Tibial nerve (tissue), 4 donors: Measurements from ENCODE around the gene DENND1A. TPM values are rescaled to one million over a fixed set of nuclear protein-coding genes. Genes with fewer than 3 reads are reported as not detected.

ENCODE experiments used
- DNase-seq, 2 donors: peaks; one replicate each; pipeline ENCODE4 v3.0.0-alpha.2; 2019; ENCODE audit warnings: low spot score in 2 of 2
- H3K27ac ChIP-seq, 4 donors: fragments of 200-600 bp; sonication (generic) in 3 of 4; one replicate each; pipeline ENCODE4 v1.5.1; 2017 to 2019; ENCODE audit warnings: mild to moderate bottlenecking in 1 of 4
- H3K27me3 ChIP-seq, 2 donors: fragments of 200-600 bp; sonication (generic) in 1 of 2; one replicate each; pipeline versions ENCODE4 v1.5.1 to v1.6.0; 2017 to 2019
- H3K36me3 ChIP-seq, 3 donors: fragments of 200-600 bp; sonication (generic); one replicate each; pipeline ENCODE4 v1.5.1; 2018 to 2019
- H3K4me1 ChIP-seq, 4 donors: fragments of 200-600 bp; sonication (generic) in 3 of 4; one replicate each; pipeline ENCODE4 v1.5.1; 2017 to 2019
- H3K4me3 ChIP-seq, 4 donors: fragments of 200-600 bp; sonication (generic) in 3 of 4; one replicate each; pipeline ENCODE4 v1.5.1; 2017 to 2019; ENCODE audit warnings: mild to moderate bottlenecking in 1 of 4, moderate library complexity in 1 of 4
- H3K9me3 ChIP-seq, 4 donors: fragments of 200-600 bp; sonication (generic) in 3 of 4; one replicate each; pipeline ENCODE4 v1.5.1; 2017 to 2019
- CTCF ChIP-seq, 5 experiments: fragments of 200-600 bp in 3 of 5; fragments of 450-650 bp in 2 of 5; sonication (generic) in 3 of 5; IDR thresholded peaks; one replicate each; pipeline ENCODE4 v1.5.1; 2016 to 2019; ENCODE audit warnings: antibody characterized with exemption in 5 of 5, mild to moderate bottlenecking in 3 of 5, moderate library complexity in 2 of 5
- EP300 ChIP-seq, 2 donors: sonication (generic); formaldehyde crosslinking; IDR thresholded peaks; one replicate each; pipeline ENCODE4 v1.6.1; 2017; ENCODE audit warnings: antibody characterized with exemption in 2 of 2, mild to moderate bottlenecking in 1 of 2
- POLR2A ChIP-seq, 2 donors: fragments of 450-650 bp; IDR thresholded peaks; one replicate each; pipeline ENCODE4 v1.6.1; 2017; ENCODE audit warnings: antibody characterized with exemption in 2 of 2, mild to moderate bottlenecking in 2 of 2, moderate library complexity in 2 of 2
- WGBS, 2 donors: methylation state at CpG; one replicate each; pipeline ENCODE4 v1.1.5; 2018; 5-methylcytosine and 5-hydroxymethylcytosine counted together
- total RNA-seq, 4 donors: library from RNA; depleted of rRNA; stranded (reverse); fragments of >200 nt; gene quantifications; one replicate each; pipeline ENCODE4 v1.1.0, GENCODE V29; 2016

DENND1A gene
- total RNA-seq, 4 donors from 2014 or later = 17.5 to 34.8 (median 20.1) TPM

- Histone ChIP-seq H3K9me3 (no peaks in the 10 kb centered on the region), H3K27ac (no peak overlapping the region), H3K4me1 (peaks cover 0 to 47% (median 5%) of the 10 kb centered on the region in 4 donors), H3K4me3 (no peak overlapping the region), H3K27me3 (peaks cover 0 to 75% of the 10 kb centered on the region in 2 donors), H3K36me3 (no peaks in the 10 kb centered on the region)
- no peak for DNase-seq
- 8 to 11% methylated on average over 10 of the region's 10 CpGs for WGBS, 2 donors
- TF ChIP-seq EP300 (IDR thresholded peaks at IDR 0.05) (no peak), POLR2A (IDR thresholded peaks at IDR 0.05) (no peak)
Measured at GRCh38 chr9:123373946-123374345, 556.0 kb downstream of the DENND1A start.

- Histone ChIP-seq H3K27ac (no peak overlapping the region), H3K36me3 (no peaks in the 10 kb centered on the region), H3K4me3 (no peak overlapping the region), H3K4me1 (peaks cover 0 to 47% (median 5%) of the 10 kb centered on the region in 4 donors), H3K27me3 (peaks cover 0 to 80% of the 10 kb centered on the region in 2 donors), H3K9me3 (no peaks in the 10 kb centered on the region)
- WGBS, 2 donors = 0 to 20% methylated on average over 1 to 4 of the region's 60 CpGs
- TF ChIP-seq POLR2A (IDR thresholded peaks at IDR 0.05) (no peak), CTCF (IDR thresholded peaks at IDR 0.05) (no peak), EP300 (IDR thresholded peaks at IDR 0.05) (no peak)
- DNase-seq = no peak
Measured at GRCh38 chr9:123373447-123373923, 556.4 kb downstream of the DENND1A start.

GRCh38 chr9:123372766-123373446, 557.0 kb downstream of the DENND1A start:
- Histone ChIP-seq H3K4me3 (no peak overlapping the region), H3K27ac (no peak overlapping the region), H3K36me3 (no peaks in the 10 kb centered on the region), H3K9me3 (no peaks in the 10 kb centered on the region), H3K4me1 (peaks cover 0 to 47% (median 5%) of the 10 kb centered on the region in 4 donors), H3K27me3 (peaks cover 0 to 85% of the 10 kb centered on the region in 2 donors)
- no peak for TF ChIP-seq CTCF (IDR thresholded peaks at IDR 0.05)
- no peak for TF ChIP-seq POLR2A (IDR thresholded peaks at IDR 0.05)
- TF ChIP-seq EP300 (IDR thresholded peaks at IDR 0.05) = no peak
- no peak for DNase-seq
- 35 to 60% methylated on average over 18 to 44 of the region's 58 CpGs for WGBS, 2 donors

- TF ChIP-seq CTCF (IDR thresholded peaks at IDR 0.05) (no peak), POLR2A (IDR thresholded peaks at IDR 0.05) (no peak), EP300 (IDR thresholded peaks at IDR 0.05) (no peak)
- H3K36me3 ChIP-seq = no peaks in the 10 kb centered on the region
- no peaks in the 10 kb centered on the region for H3K9me3 ChIP-seq
- DNase-seq = no peak
- WGBS, 2 donors = 84 to 90% methylated on average over 11 to 14 of the region's 14 CpGs
- H3K27ac ChIP-seq = no peak overlapping the region
- no peak overlapping the region for H3K4me3 ChIP-seq
- peaks cover 0 to 40% (median 3%) of the 10 kb centered on the region in 4 donors for H3K4me1 ChIP-seq
- peaks cover 0 to 88% of the 10 kb centered on the region in 2 donors for H3K27me3 ChIP-seq
Measured at GRCh38 chr9:123371805-123372590, 557.9 kb downstream of the DENND1A start.

GRCh38 chr9:123371228-123371584, 558.7 kb downstream of the DENND1A start:
- TF ChIP-seq EP300 (IDR thresholded peaks at IDR 0.05) (no peak), POLR2A (IDR thresholded peaks at IDR 0.05) (no peak), CTCF (IDR thresholded peaks at IDR 0.05) (no peak)
- no peak overlapping the region for H3K27ac ChIP-seq
- H3K4me1 ChIP-seq = peaks cover 0 to 32% (median 3%) of the 10 kb centered on the region in 4 donors
- no peaks in the 10 kb centered on the region for H3K36me3 ChIP-seq
- H3K9me3 ChIP-seq = no peaks in the 10 kb centered on the region
- 80 to 82% methylated on average over 1 to 7 of the region's 18 CpGs for WGBS, 2 donors
- no peak for DNase-seq
- H3K27me3 ChIP-seq = peaks cover 0 to 80% of the 10 kb centered on the region in 2 donors
- no peak overlapping the region for H3K4me3 ChIP-seq
